Mesenchymal stem cell (in vitro differentiated cells and primary cell): Measurements from ENCODE around the gene PKHD1. TPM values are rescaled to one million over a fixed set of nuclear protein-coding genes. Genes with fewer than 3 reads are reported as not detected.

Experiments
- DNase-seq: peaks from one replicate; pipeline ENCODE4 v3.0.0-alpha.2; 2013
- H2AFZ ChIP-seq: one replicate; pipeline ENCODE4 v1.6.1; 2013; ENCODE audit warnings: low read depth, mild to moderate bottlenecking, control low read depth, inconsistent platforms, low read length, moderate library complexity
- H2AK5ac ChIP-seq: 2 replicates; pipeline ENCODE4 v1.6.1; 2013; ENCODE audit warnings: low read length, moderate library complexity, mild to moderate bottlenecking, inconsistent platforms; ENCODE audit not compliant: severe bottlenecking
- H2BK120ac ChIP-seq: one replicate; pipeline ENCODE4 v1.6.1; 2013; ENCODE audit warnings: low read depth, mild to moderate bottlenecking, inconsistent platforms, low read length, moderate library complexity
- H2BK12ac ChIP-seq, 2 experiments: one replicate each; pipeline ENCODE4 v1.6.1; 2013; ENCODE audit warnings: inconsistent platforms in 2 of 2, low read length in 2 of 2, mild to moderate bottlenecking in 2 of 2, moderate library complexity in 2 of 2, control low read depth in 1 of 2
- H2BK15ac ChIP-seq: one replicate; pipeline ENCODE4 v1.6.1; 2013; ENCODE audit warnings: mild to moderate bottlenecking, low read depth, inconsistent platforms; ENCODE audit not compliant: poor library complexity, severe bottlenecking
- H2BK5ac ChIP-seq: 2 replicates; pipeline ENCODE4 v1.6.1; 2013; ENCODE audit warnings: low read depth, mild to moderate bottlenecking, low read length, control low read depth, inconsistent platforms; ENCODE audit not compliant: poor library complexity, severe bottlenecking
- H3K14ac ChIP-seq, 2 experiments: one replicate each; pipeline ENCODE4 v1.6.1; 2013; ENCODE audit warnings: inconsistent platforms in 2 of 2, low read length in 2 of 2, control low read depth in 1 of 2, mild to moderate bottlenecking in 1 of 2, moderate library complexity in 1 of 2
- H3K18ac ChIP-seq, 2 experiments: one replicate each; pipeline ENCODE4 v1.6.1; 2013; ENCODE audit warnings: inconsistent platforms in 2 of 2, low read length in 2 of 2, control low read depth in 1 of 2, low read depth in 1 of 2, mild to moderate bottlenecking in 1 of 2
- H3K23ac ChIP-seq, 2 experiments: one replicate each; pipeline ENCODE4 v1.6.1; 2013; ENCODE audit warnings: inconsistent platforms in 2 of 2, low read length in 2 of 2, mild to moderate bottlenecking in 2 of 2, moderate library complexity in 2 of 2, control low read depth in 1 of 2
- H3K27ac ChIP-seq: 2 replicates; pipeline ENCODE4 v1.5.1; 2013; ENCODE audit warnings: mild to moderate bottlenecking, moderate library complexity, low read length, control low read depth, inconsistent platforms; ENCODE audit not compliant: poor library complexity, severe bottlenecking
- H3K27me3 ChIP-seq, 2 experiments: 2 replicates each; pipeline versions ENCODE4 v1.6.1 to v1.7.0; 2013; ENCODE audit warnings: low read length in 2 of 2, mild to moderate bottlenecking in 2 of 2, moderate library complexity in 2 of 2, control low read depth in 1 of 2, inconsistent platforms in 1 of 2; ENCODE audit not compliant: control insufficient read depth in 1 of 2, insufficient read depth in 1 of 2
- H3K36me3 ChIP-seq, 2 experiments: 2 replicates each; pipeline versions ENCODE4 v1.6.1 to v1.7.0; 2013; ENCODE audit warnings: low read length in 2 of 2, control low read depth in 1 of 2, inconsistent platforms in 1 of 2, low read depth in 1 of 2, mild to moderate bottlenecking in 1 of 2; ENCODE audit not compliant: insufficient read depth in 2 of 2, control insufficient read depth in 1 of 2
- H3K4ac ChIP-seq, 2 experiments: one replicate each; pipeline ENCODE4 v1.6.1; 2013; ENCODE audit warnings: inconsistent platforms in 2 of 2, low read length in 2 of 2, mild to moderate bottlenecking in 2 of 2, moderate library complexity in 2 of 2, control low read depth in 1 of 2, low read depth in 1 of 2
- H3K4me1 ChIP-seq: 2 replicates; pipeline ENCODE4 v1.6.1; 2013; ENCODE audit warnings: low read depth, low read length, control low read depth; ENCODE audit not compliant: control insufficient read depth, insufficient read depth
- H3K4me2 ChIP-seq: 2 replicates; pipeline ENCODE4 v1.6.1; 2013; ENCODE audit warnings: low read length, mild to moderate bottlenecking, inconsistent platforms; ENCODE audit not compliant: poor library complexity, severe bottlenecking
- H3K4me3 ChIP-seq, 2 experiments: 2 replicates each; pipeline versions ENCODE4 v1.5.1 to v1.7.0; 2013; ENCODE audit warnings: low read length in 2 of 2, mild to moderate bottlenecking in 2 of 2, control low read depth in 1 of 2, low read depth in 1 of 2; ENCODE audit not compliant: insufficient read depth in 1 of 2
- H3K79me1 ChIP-seq: replicated peaks from 2 replicates; pipeline ENCODE4 v1.6.1; 2013; ENCODE audit warnings: mild to moderate bottlenecking, control low read depth, low read length, inconsistent platforms; ENCODE audit not compliant: poor library complexity, severe bottlenecking
- H3K9ac ChIP-seq: 2 replicates; pipeline ENCODE4 v1.7.0; 2013; ENCODE audit warnings: mild to moderate bottlenecking, low read length, moderate library complexity
- H3K9me3 ChIP-seq: 2 replicates; pipeline ENCODE4 v1.7.0; 2013; ENCODE audit warnings: mild to moderate bottlenecking, low read length; ENCODE audit not compliant: control insufficient read depth
- H4K8ac ChIP-seq: one replicate; pipeline ENCODE4 v1.6.1; 2013; ENCODE audit warnings: inconsistent platforms, mild to moderate bottlenecking, low read length, moderate library complexity
- H4K91ac ChIP-seq: one replicate; pipeline ENCODE4 v1.6.1; 2013; ENCODE audit warnings: mild to moderate bottlenecking, low read length, inconsistent platforms
- WGBS: methylation state at CpG from one replicate; pipeline ENCODE4 v1.1.7; 2013; ENCODE audit warnings: mixed read lengths; 5-methylcytosine and 5-hydroxymethylcytosine counted together
- polyA plus RNA-seq, 2 experiments: library from polyadenylated mRNA; stranded (reverse); fragments of 200-250 nt; gene quantifications; one replicate each; pipeline ENCODE4 v1.2.3, GENCODE V29; 2013

Gene PKHD1, protein sequence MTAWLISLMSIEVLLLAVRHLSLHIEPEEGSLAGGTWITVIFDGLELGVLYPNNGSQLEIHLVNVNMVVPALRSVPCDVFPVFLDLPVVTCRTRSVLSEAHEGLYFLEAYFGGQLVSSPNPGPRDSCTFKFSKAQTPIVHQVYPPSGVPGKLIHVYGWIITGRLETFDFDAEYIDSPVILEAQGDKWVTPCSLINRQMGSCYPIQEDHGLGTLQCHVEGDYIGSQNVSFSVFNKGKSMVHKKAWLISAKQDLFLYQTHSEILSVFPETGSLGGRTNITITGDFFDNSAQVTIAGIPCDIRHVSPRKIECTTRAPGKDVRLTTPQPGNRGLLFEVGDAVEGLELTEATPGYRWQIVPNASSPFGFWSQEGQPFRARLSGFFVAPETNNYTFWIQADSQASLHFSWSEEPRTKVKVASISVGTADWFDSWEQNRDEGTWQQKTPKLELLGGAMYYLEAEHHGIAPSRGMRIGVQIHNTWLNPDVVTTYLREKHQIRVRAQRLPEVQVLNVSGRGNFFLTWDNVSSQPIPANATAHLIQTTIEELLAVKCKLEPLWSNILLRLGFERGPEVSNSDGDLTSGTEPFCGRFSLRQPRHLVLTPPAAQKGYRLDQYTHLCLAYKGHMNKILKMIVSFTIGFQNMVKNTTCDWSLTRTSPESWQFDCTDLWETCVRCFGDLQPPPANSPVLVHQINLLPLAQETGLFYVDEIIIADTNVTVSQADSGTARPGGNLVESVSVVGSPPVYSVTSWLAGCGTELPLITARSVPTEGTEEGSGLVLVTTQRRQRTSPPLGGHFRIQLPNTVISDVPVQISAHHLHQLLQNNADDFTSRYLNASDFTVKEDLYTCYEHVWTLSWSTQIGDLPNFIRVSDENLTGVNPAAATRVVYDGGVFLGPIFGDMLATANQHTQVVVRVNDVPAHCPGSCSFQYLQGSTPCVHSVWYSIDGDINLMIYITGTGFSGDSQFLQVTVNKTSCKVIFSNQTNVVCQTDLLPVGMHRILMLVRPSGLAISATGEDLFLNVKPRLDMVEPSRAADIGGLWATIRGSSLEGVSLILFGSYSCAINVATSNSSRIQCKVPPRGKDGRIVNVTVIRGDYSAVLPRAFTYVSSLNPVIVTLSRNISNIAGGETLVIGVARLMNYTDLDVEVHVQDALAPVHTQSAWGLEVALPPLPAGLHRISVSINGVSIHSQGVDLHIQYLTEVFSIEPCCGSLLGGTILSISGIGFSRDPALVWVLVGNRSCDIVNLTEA (N-terminal part only)
- not detected for polyA plus RNA-seq (2013, experiment 1 of 2)
- not detected for polyA plus RNA-seq (2013, experiment 2 of 2)

DNA sequence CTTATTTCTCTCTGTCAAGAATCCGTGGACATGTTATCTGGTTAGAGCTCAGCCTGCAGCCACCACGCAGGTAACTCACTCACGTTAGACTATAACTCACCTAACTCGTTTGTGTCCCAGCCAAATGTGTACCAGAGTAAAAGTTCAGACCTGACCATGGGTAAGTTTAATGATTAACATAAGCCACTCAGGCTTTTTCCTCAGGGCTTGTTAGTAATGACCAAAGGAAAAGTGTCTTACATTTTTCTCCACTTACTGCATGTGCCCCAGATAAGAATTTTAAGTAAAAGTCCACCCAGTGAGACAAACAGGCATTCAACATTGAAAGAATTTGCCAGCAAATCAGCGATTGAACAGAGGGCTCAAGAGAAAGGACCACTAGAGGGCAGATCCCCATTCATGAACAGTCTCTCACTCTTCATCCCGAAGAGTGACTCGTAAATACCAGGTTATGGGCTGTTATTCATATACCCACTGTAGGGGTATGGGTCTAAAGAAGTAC lies at the start of gene PKHD1:
PKHD1 (minus strand) TSS at position 116 of the 502 bp plus-strand sequence. CDS start 2,680 bp downstream, outside the sequence.
- Histone ChIP-seq H2BK5ac (peak within 1 kb of the TSS; percentile 84), H2BK12ac (no peak within 1 kb of the TSS), H3K79me1 (no peaks in the 10 kb centered on the region), H4K8ac (no peak within 1 kb of the TSS), H3K23ac (no peak within 1 kb of the TSS), H2BK15ac (no peak within 1 kb of the TSS), H3K4me3 (no peak within 1 kb of the TSS), H3K4me2 (no peak within 1 kb of the TSS), H3K9ac (no peak within 1 kb of the TSS), H3K36me3 (no peaks in the 10 kb centered on the region), H2AFZ (no peak within 1 kb of the TSS), H3K27ac (peak within 1 kb of the TSS; percentile 82), H3K27me3 (no peaks in the 10 kb centered on the region), H3K4me1 (peaks cover 12% of the 10 kb centered on the region), H2AK5ac (peak within 1 kb of the TSS; percentile 95), H3K9me3 (no peaks in the 10 kb centered on the region), H4K91ac (no peak within 1 kb of the TSS), H3K14ac (no peak within 1 kb of the TSS), H3K18ac (no peak within 1 kb of the TSS), H3K4ac (no peak within 1 kb of the TSS), H2BK120ac (no peak within 1 kb of the TSS)
- 58% methylated on average over 4 of the region's 7 CpGs for WGBS
- no peak for DNase-seq

DNA sequence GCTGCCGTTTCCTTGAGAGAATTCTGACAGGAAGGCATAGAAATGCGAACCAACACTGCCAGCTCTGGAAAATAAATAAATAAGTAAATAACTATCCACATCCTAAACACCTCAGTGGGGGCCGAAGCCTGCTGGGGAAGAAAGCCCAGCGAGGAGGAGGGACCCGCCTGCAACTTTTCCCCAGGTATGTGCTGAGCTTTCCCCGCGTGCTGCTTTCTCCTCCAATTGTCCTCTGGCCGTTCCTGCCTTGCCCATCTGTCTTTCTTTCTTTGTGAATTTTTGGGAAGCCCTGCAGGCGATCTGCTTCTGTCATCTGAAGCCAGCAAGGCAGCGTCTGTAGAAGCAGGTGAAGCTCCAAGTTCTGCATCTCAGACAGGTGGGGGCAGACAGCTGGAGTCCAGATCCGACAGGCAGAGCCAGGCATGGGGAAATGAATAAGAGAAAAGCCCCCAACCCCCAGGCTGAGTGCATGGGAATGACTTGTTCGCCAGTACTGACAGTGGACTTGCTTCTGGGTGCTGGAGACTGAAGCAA lies 49.6 kb upstream of the PKHD1 start:
- DNase-seq = no peak
- no peak overlapping the region for H3K23ac ChIP-seq
- WGBS = 64% methylated on average over 12 of the region's 12 CpGs

DNA sequence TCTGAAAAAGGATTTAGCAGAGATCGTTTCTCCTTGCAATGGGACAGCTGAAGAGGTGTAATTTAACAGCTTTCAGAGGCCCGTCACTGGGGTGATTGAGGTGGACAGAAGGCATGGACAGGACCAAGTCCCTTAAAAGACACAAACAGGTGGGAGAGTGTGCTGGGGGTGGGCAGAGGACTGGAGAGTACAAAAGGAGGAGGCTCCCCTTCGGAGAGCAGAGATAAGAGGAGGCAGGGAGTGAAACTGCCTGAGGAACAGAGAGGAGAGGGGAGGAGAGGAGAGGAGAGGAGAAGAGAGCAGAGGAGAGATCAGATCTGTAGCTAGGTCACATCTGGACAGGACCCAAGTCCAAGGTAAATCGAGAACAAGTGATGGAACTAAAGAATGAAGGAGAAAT lies 48.6 kb upstream of the PKHD1 start:
- H3K18ac ChIP-seq = no peak overlapping the region
- H2BK12ac ChIP-seq = no peak overlapping the region
- no peak overlapping the region for H2AFZ ChIP-seq
- no peak overlapping the region for H3K27ac ChIP-seq
- H3K4me3 ChIP-seq = no peak overlapping the region
- H3K27me3 ChIP-seq = peaks cover 15 to 44% of the 10 kb centered on the region in 2 experiments
- H4K8ac ChIP-seq = no peak overlapping the region
- peaks cover 2% of the 10 kb centered on the region for H3K4me1 ChIP-seq
- no peak overlapping the region for H2BK120ac ChIP-seq
- no peak overlapping the region for H4K91ac ChIP-seq
- no peaks in the 10 kb centered on the region for H3K36me3 ChIP-seq
- H3K23ac ChIP-seq = no peak overlapping the region
- no peaks in the 10 kb centered on the region for H3K79me1 ChIP-seq
- no peak overlapping the region for H3K9ac ChIP-seq
- no peak overlapping the region for H3K4ac ChIP-seq
- WGBS = 61% methylated on average over 4 of the region's 4 CpGs
- no peak overlapping the region for H2BK15ac ChIP-seq
- H2BK5ac ChIP-seq = no peak overlapping the region
- no peak overlapping the region for H3K4me2 ChIP-seq
- no peaks in the 10 kb centered on the region for H3K9me3 ChIP-seq
- H3K14ac ChIP-seq = no peak overlapping the region
- DNase-seq = no peak
- H2AK5ac ChIP-seq = peak overlapping the region; percentile 56

More for the DNA sequence above, 49.6 kb upstream of the PKHD1 start:
- H4K91ac ChIP-seq = no peak overlapping the region
- no peak overlapping the region for H3K4me2 ChIP-seq
- H3K18ac ChIP-seq = no peak overlapping the region
- H2BK120ac ChIP-seq = no peak overlapping the region
- H3K4me3 ChIP-seq = no peak overlapping the region
- H3K27ac ChIP-seq = no peak overlapping the region
- no peak overlapping the region for H2AK5ac ChIP-seq
- H3K4ac ChIP-seq = no peak overlapping the region
- no peak overlapping the region for H2AFZ ChIP-seq
- H3K14ac ChIP-seq = no peak overlapping the region
- peaks cover 15 to 47% of the 10 kb centered on the region in 2 experiments for H3K27me3 ChIP-seq
- H3K4me1 ChIP-seq = peaks cover 2% of the 10 kb centered on the region
- H3K36me3 ChIP-seq = no peaks in the 10 kb centered on the region
- H2BK15ac ChIP-seq = no peak overlapping the region
- no peaks in the 10 kb centered on the region for H3K79me1 ChIP-seq
- H3K9me3 ChIP-seq = no peaks in the 10 kb centered on the region
- H3K9ac ChIP-seq = no peak overlapping the region
- H2BK5ac ChIP-seq = no peak overlapping the region
- H2BK12ac ChIP-seq = no peak overlapping the region
- H4K8ac ChIP-seq = no peak overlapping the region
